Endothelial cell of umbilical vein (primary cell): ENCODE data around the gene SPSB1. TPM values are rescaled to one million over a fixed set of nuclear protein-coding genes. Genes with fewer than 3 reads are reported as not detected.

Source experiments
- BruUV-seq: library from RNA; stranded (reverse); fragments of 400-500 nt; replicated peaks from 2 replicates; lab custom pipeline; 2021; lab: Mats Ljungman, UMichigan
- CTCF ChIA-PET: fragments of 300-600, 350-600 bp; sonication (Branson Sonifier 250); formaldehyde crosslinking; loops from one replicate; lab custom pipeline; 2021; ENCODE audit warnings: antibody characterized with exemption, inconsistent platforms; lab: Charles Lee
- POLR2A ChIA-PET: fragments of 300-600, 350-600 bp; sonication (Branson Sonifier 250); formaldehyde crosslinking; loops from one replicate; lab custom pipeline; 2021; ENCODE audit warnings: antibody characterized with exemption, inconsistent platforms; lab: Charles Lee
- DNase-seq: peaks from one replicate; pipeline ENCODE4 v3.0.0-alpha.2; 2011; ENCODE audit warnings: low read depth, low spot score
- FAIRE-seq: peaks from 2 replicates; lab custom pipeline; 2011; peaks lifted over from hg19 to GRCh38; lab: Jason Lieb, UNC
- H2AFZ ChIP-seq: 2 replicates; pipeline ENCODE4 v1.6.0; 2012; ENCODE audit warnings: low read depth, low read length, control low read depth, inconsistent platforms
- H3K27ac ChIP-seq: 2 replicates; pipeline ENCODE4 v1.5.1; 2011; ENCODE audit warnings: low read depth, mild to moderate bottlenecking, control low read depth, low read length, moderate library complexity; ENCODE audit not compliant: insufficient read depth
- H3K27me3 ChIP-seq, 2 experiments: 2 replicates each; pipeline versions ENCODE4 v1.6.0 to v1.6.1; 2011; ENCODE audit warnings: low read length in 2 of 2, mixed read lengths in 1 of 2; ENCODE audit not compliant: control insufficient read depth in 2 of 2, insufficient read depth in 2 of 2
- H3K36me3 ChIP-seq, 2 experiments: 2 replicates in 1 of 2; 3 replicates in 1 of 2; pipeline ENCODE4 v1.5.1; 2011; ENCODE audit warnings: low read length in 2 of 2, mild to moderate bottlenecking in 1 of 2, moderate library complexity in 1 of 2; ENCODE audit not compliant: control insufficient read depth in 2 of 2, insufficient read depth in 2 of 2; ENCODE audit errors: extremely low read depth in 1 of 2
- H3K4me1 ChIP-seq: 3 replicates; pipeline ENCODE4 v1.5.1; 2011; ENCODE audit warnings: mild to moderate bottlenecking, low read length; ENCODE audit not compliant: control insufficient read depth, insufficient read depth; ENCODE audit errors: extremely low read depth
- H3K4me2 ChIP-seq: 2 replicates; pipeline ENCODE4 v1.6.1; 2011; ENCODE audit warnings: low read length, control low read depth, mixed read lengths; ENCODE audit not compliant: insufficient read depth
- H3K4me3 ChIP-seq, 3 experiments: fragments of 200-600 bp in 1 of 3; sonication (generic), shearing (Covaris generic) in 1 of 3; replicated peaks in 1 of 3; 2 replicates each; pipeline ENCODE4 v1.5.1; 2011 to 2016; ENCODE audit warnings: control low read depth in 3 of 3, low read length in 3 of 3, mild to moderate bottlenecking in 2 of 3, inconsistent platforms in 1 of 3, low read depth in 1 of 3, moderate library complexity in 1 of 3; ENCODE audit not compliant: insufficient read depth in 1 of 3
- H3K79me2 ChIP-seq: 2 replicates; pipeline ENCODE4 v1.6.0; 2012; ENCODE audit warnings: low read length, inconsistent platforms; ENCODE audit not compliant: control insufficient read depth, insufficient read depth
- H3K9ac ChIP-seq: replicated peaks from 2 replicates; pipeline ENCODE3; 2011; ENCODE audit warnings: low read length, control low read depth; ENCODE audit not compliant: insufficient read depth; ENCODE audit errors: extremely low read depth
- H3K9me1 ChIP-seq: replicated peaks from 3 replicates; pipeline ENCODE4 v1.6.0; 2011; ENCODE audit warnings: mild to moderate bottlenecking, low read length; ENCODE audit not compliant: control insufficient read depth, insufficient read depth; ENCODE audit errors: extremely low read depth
- H3K9me3 ChIP-seq: replicated peaks from 2 replicates; pipeline ENCODE4 v1.5.1; 2012; ENCODE audit warnings: low read length, inconsistent platforms; ENCODE audit not compliant: control insufficient read depth, insufficient read depth
- H4K20me1 ChIP-seq: replicated peaks from 2 replicates; pipeline ENCODE3; 2011; ENCODE audit warnings: mild to moderate bottlenecking, low read length; ENCODE audit not compliant: control insufficient read depth, insufficient read depth; ENCODE audit errors: extremely low read depth
- CTCF ChIP-seq, 2 donors: IDR thresholded peaks; 1 replicate in 1 of 2; 2 replicates in 1 of 2; pipeline ENCODE4 v1.5.1; 2011; ENCODE audit warnings: low read length in 2 of 2, mild to moderate bottlenecking in 2 of 2, moderate library complexity in 2 of 2, control low read depth in 1 of 2, inconsistent platforms in 1 of 2, low read depth in 1 of 2; ENCODE audit not compliant: insufficient read depth in 1 of 2; ENCODE audit errors: extremely low read depth in 1 of 2
- EZH2 ChIP-seq: IDR thresholded peaks from 2 replicates; pipeline ENCODE4 v1.6.1; 2012; ENCODE audit warnings: borderline replicate concordance, low read depth, mild to moderate bottlenecking, moderate library complexity, low read length, inconsistent platforms; ENCODE audit not compliant: severe bottlenecking
- FOS ChIP-seq: IDR thresholded peaks from 2 replicates; pipeline ENCODE4 v1.6.1; 2011; ENCODE audit warnings: mild to moderate bottlenecking, low read length, moderate library complexity, borderline replicate concordance; ENCODE audit not compliant: insufficient read depth
- GATA2 ChIP-seq: IDR thresholded peaks from 2 replicates; pipeline ENCODE4 v1.7.0; 2011; ENCODE audit warnings: low read depth, mild to moderate bottlenecking, moderate library complexity, mixed read lengths, low read length; ENCODE audit not compliant: insufficient read length, insufficient read depth
- JUN ChIP-seq: IDR thresholded peaks from 2 replicates; pipeline ENCODE4 v1.6.1; 2011; ENCODE audit warnings: borderline replicate concordance, low read depth; ENCODE audit not compliant: insufficient read length, insufficient read depth
- MAX ChIP-seq: IDR thresholded peaks from 2 replicates; pipeline ENCODE4 v1.6.1; 2011; ENCODE audit not compliant: insufficient read depth, insufficient read length
- MYC ChIP-seq: IDR thresholded peaks from one replicate; pipeline ENCODE4 v1.6.1; 2011; ENCODE audit warnings: mild to moderate bottlenecking, low read depth, low read length
- POLR2A ChIP-seq: IDR thresholded peaks from 2 replicates; pipeline ENCODE4 v1.6.1; 2012; ENCODE audit warnings: low read depth, mild to moderate bottlenecking, control low read depth, low read length
- POLR2AphosphoS5 ChIP-seq: IDR thresholded peaks from 2 replicates; pipeline ENCODE4 v1.6.1; 2012; ENCODE audit warnings: low read depth, mild to moderate bottlenecking, control low read depth, low read length, moderate library complexity; ENCODE audit not compliant: insufficient read depth
- dilution Hi-C: fragments of 300-500 bp; cut with MboI; formaldehyde crosslinking; loops from one replicate; pipeline ENCODE4 v1.15.0; 2019; ENCODE audit warnings: low sequenced_read_pairs; ENCODE audit not compliant: extremely low pct_ligation_motif_present
- intact Hi-C: fragments of 100-400 bp; cut with micrococcal nuclease; formaldehyde crosslinking; loops from one replicate; pipeline ENCODE4 v1.10.0; 2022
- polyA plus RNA-seq, 4 experiments: library from polyadenylated mRNA; depleted of rRNA in 3 of 4; stranded (reverse) in 3 of 4; unstranded in 1 of 4; fragments of >200 nt; gene quantifications; 2 replicates each; pipeline versions ENCODE4 v1.2.1 to v1.2.3, GENCODE V29; 2011 to 2012; ENCODE audit warnings: missing spikeins in 1 of 4
- total RNA-seq: library from RNA; stranded (reverse); gene quantifications from 2 replicates; pipeline ENCODE4 v1.2.3, GENCODE V29; 2021

Gene SPSB1
- total and polyA plus RNA-seq, 2 donors (not counting 3 experiments of a cell fraction or from before 2014, with no cell fraction given): 41.9 to 61.2 TPM

GRCh38 chr1:9346566-9346965 is 53.9 kb downstream of the SPSB1 start:
- Histone ChIP-seq H3K9ac (no peak overlapping the region), H3K27me3 (no peaks in the 10 kb centered on the region), H3K4me3 (no peak overlapping the region), H4K20me1 (no peaks in the 10 kb centered on the region), H2AFZ (no peak overlapping the region), H3K9me1 (no peaks in the 10 kb centered on the region), H3K4me1 (no peaks in the 10 kb centered on the region), H3K36me3 (peaks cover 2 to 21% of the 10 kb centered on the region in 2 experiments), H3K9me3 (no peaks in the 10 kb centered on the region), H3K4me2 (no peak overlapping the region), H3K27ac (no peak overlapping the region), H3K79me2 (peaks cover 92% of the 10 kb centered on the region)
- FAIRE-seq (peak; percentile 33), DNase-seq (no peak)
- ChIA-PET CTCF (no interaction called here), POLR2A (no interaction called here)
- dilution Hi-C loops (no loop called here), intact Hi-C loops (no loop called here)
- TF ChIP-seq POLR2A: no peak
- no peak for TF ChIP-seq MYC
- BruUV-seq: no TSS peak

GRCh38 chr1:9347095-9347850 is 54.6 kb downstream of the SPSB1 start:
- Histone ChIP-seq H3K36me3 (peaks cover 0 to 19% of the 10 kb centered on the region in 2 experiments), H3K4me1 (no peaks in the 10 kb centered on the region), H3K9ac (no peak overlapping the region), H3K4me3 (no peak overlapping the region), H3K27ac (no peak overlapping the region), H4K20me1 (no peaks in the 10 kb centered on the region), H3K79me2 (peaks cover 94% of the 10 kb centered on the region), H3K9me1 (no peaks in the 10 kb centered on the region), H3K9me3 (no peaks in the 10 kb centered on the region), H3K27me3 (no peaks in the 10 kb centered on the region), H2AFZ (no peak overlapping the region), H3K4me2 (no peak overlapping the region)
- POLR2A ChIA-PET: no interaction called here
- dilution Hi-C loops (no loop called here), intact Hi-C loops (no loop called here)
- CTCF ChIA-PET: no interaction called here
- no peak for TF ChIP-seq POLR2AphosphoS5
- TF ChIP-seq GATA2: no peak
- TF ChIP-seq JUN: no peak
- no peak for TF ChIP-seq EZH2
- TF ChIP-seq CTCF (IDR thresholded peaks at IDR 0.05; ENCODE audit: extremely low read depth in 1 of 2, insufficient read depth in 1 of 2, low read depth in 1 of 2, low read length in 2 of 2): no peak
- TF ChIP-seq MAX: no peak
- TF ChIP-seq MYC: no peak
- no peak for TF ChIP-seq FOS
- TF ChIP-seq POLR2A: no peak
- no peak for DNase-seq
- BruUV-seq: no TSS peak
- FAIRE-seq: no peak
